ENCODE results near the gene FGFR2.

FGFR2 gene

GRCh38 chr10:121484401-121484800 lies 113.8 kb downstream of the FGFR2 start:
- no peak for FAIRE-seq

GRCh38 chr10:121481180-121481579 lies 117.1 kb downstream of the FGFR2 start:
- no peak for FAIRE-seq

- no peak for FAIRE-seq
Observed at GRCh38 chr10:121478556-121478955, 119.7 kb downstream of the FGFR2 start.

GRCh38 chr10:121469797-121470606 lies 128.2 kb downstream of the FGFR2 start:
- no peak for FAIRE-seq

- FAIRE-seq: no peak
Observed at GRCh38 chr10:121468726-121469125, 129.5 kb downstream of the FGFR2 start.

GRCh38 chr10:121466424-121466823 lies 131.8 kb downstream of the FGFR2 start:
- no peak for FAIRE-seq

GRCh38 chr10:121465215-121465614 lies 133.0 kb downstream of the FGFR2 start:
- FAIRE-seq: no peak

- FAIRE-seq: no peak
Observed at GRCh38 chr10:121464517-121464916, 133.7 kb downstream of the FGFR2 start.

GRCh38 chr10:121462955-121463354 lies 135.3 kb downstream of the FGFR2 start:
- FAIRE-seq: no peak

GRCh38 chr10:121462281-121462680 lies 136.0 kb downstream of the FGFR2 start:
- FAIRE-seq: no peak

GRCh38 chr10:121461307-121461706 lies 136.9 kb downstream of the FGFR2 start:
- no peak for FAIRE-seq

GRCh38 chr10:121460733-121461132 lies 137.5 kb downstream of the FGFR2 start:
- FAIRE-seq: no peak

- no peak for FAIRE-seq
Observed at GRCh38 chr10:121459622-121460453, 138.4 kb downstream of the FGFR2 start.

- FAIRE-seq: no peak
Observed at GRCh38 chr10:121459279-121459621, 139.0 kb downstream of the FGFR2 start.

GRCh38 chr10:121457729-121458128 lies 140.5 kb downstream of the FGFR2 start:
- no peak for FAIRE-seq

- FAIRE-seq: no peak
Observed at GRCh38 chr10:121455377-121455776, 142.9 kb downstream of the FGFR2 start.

- no peak for FAIRE-seq
Observed at GRCh38 chr10:121454781-121455180, 143.5 kb downstream of the FGFR2 start.

- FAIRE-seq: no peak
Observed at GRCh38 chr10:121453160-121453559, 145.1 kb downstream of the FGFR2 start.

- no peak for FAIRE-seq
Observed at GRCh38 chr10:121452581-121452980, 145.7 kb downstream of the FGFR2 start.

- no peak for FAIRE-seq
Observed at GRCh38 chr10:121450247-121450646, 148.0 kb downstream of the FGFR2 start.

GRCh38 chr10:121449482-121449924 lies 148.7 kb downstream of the FGFR2 start:
- no peak for FAIRE-seq

GRCh38 chr10:121448766-121449421 lies 149.3 kb downstream of the FGFR2 start:
- no peak for FAIRE-seq

GRCh38 chr10:121444520-121445165 lies 153.6 kb downstream of the FGFR2 start:
- FAIRE-seq: peak; percentile 92
